ENCODE measurements around the gene KLF8.
"Not testable (repeated sequence)": the region's sequence is repeated elsewhere in the genome, so short reads cannot be mapped to it uniquely, and the experiment has no call there.

Gene KLF8

GRCh38 chrX:56232221-56233082 lies at the start of gene KLF8:
KLF8 (plus strand) TSS chrX:56232356; CDS start chrX:56233335, 979 bp downstream.
- no peak for DNase-seq

- DNase-seq = not testable (repeated sequence)
These were observed 25.2 kb upstream of the KLF8 start for GRCh38 chrX:56206945-56207344.

GRCh38 chrX:56211701-56212100 lies 20.5 kb upstream of the KLF8 start:
- DNase-seq = no peak

- DNase-seq = no peak
These were observed 15.8 kb upstream of the KLF8 start for GRCh38 chrX:56216332-56216731.

- no peak for DNase-seq
These were observed 12.5 kb upstream of the KLF8 start for GRCh38 chrX:56219700-56220099.

- no peak for DNase-seq
These were observed 11.1 kb upstream of the KLF8 start for GRCh38 chrX:56221101-56221500.

GRCh38 chrX:56222473-56223000 lies 9.6 kb upstream of the KLF8 start:
- no peak for DNase-seq

- no peak for DNase-seq
These were observed 5.2 kb upstream of the KLF8 start for GRCh38 chrX:56226980-56227379.

GRCh38 chrX:56228914-56229313 lies 3.2 kb upstream of the KLF8 start:
- DNase-seq = no peak

- DNase-seq = no peak
These were observed 542 bp upstream of the KLF8 start for GRCh38 chrX:56231537-56232090.

GRCh38 chrX:56233100-56233499 lies 944 bp downstream of the KLF8 start:
- DNase-seq = no peak

GRCh38 chrX:56233682-56234081 lies 1.5 kb downstream of the KLF8 start:
- DNase-seq = no peak

GRCh38 chrX:56248492-56248891 lies 16.3 kb downstream of the KLF8 start:
- peak; percentile 19 for DNase-seq

- no peak for DNase-seq
These were observed 21.9 kb downstream of the KLF8 start for GRCh38 chrX:56253832-56254703.

- DNase-seq = no peak
These were observed 36.7 kb downstream of the KLF8 start for GRCh38 chrX:56268888-56269287.

- DNase-seq = no peak
These were observed 46.5 kb downstream of the KLF8 start for GRCh38 chrX:56278692-56279091.

GRCh38 chrX:56279863-56280262 lies 47.7 kb downstream of the KLF8 start:
- no peak for DNase-seq

GRCh38 chrX:56281789-56282188 lies 49.6 kb downstream of the KLF8 start:
- DNase-seq = peak; percentile 0

GRCh38 chrX:56284269-56284668 lies 52.1 kb downstream of the KLF8 start:
- no peak for DNase-seq

- DNase-seq = no peak
These were observed 56.5 kb downstream of the KLF8 start for GRCh38 chrX:56288608-56289007.

- no peak for DNase-seq
These were observed 57.3 kb downstream of the KLF8 start for GRCh38 chrX:56289449-56289848.

- no peak for DNase-seq
These were observed 76.6 kb downstream of the KLF8 start for GRCh38 chrX:56308726-56309125.

GRCh38 chrX:56309881-56310280 lies 77.7 kb downstream of the KLF8 start:
- DNase-seq = no peak

All from EL (cell line).